AG04450 (cell line): ENCODE data around the gene CREB5. TPM values are rescaled to one million over a fixed set of nuclear protein-coding genes. Genes with fewer than 3 reads are reported as not detected.

ENCODE experiments used
- CTCF ChIA-PET: fragments of 300-600, 350-600 bp; formaldehyde crosslinking; extraction: SDS; loops from one replicate; lab custom pipeline; 2022; ENCODE audit warnings: antibody characterized with exemption, inconsistent platforms; lab: Charles Lee
- POLR2A ChIA-PET: fragments of 350-600 bp; formaldehyde crosslinking; extraction: SDS; loops from one replicate; lab custom pipeline; 2021; ENCODE audit warnings: antibody characterized with exemption, inconsistent platforms; lab: Yijun Ruan, JAX
- DNase-seq: peaks from one replicate; pipeline ENCODE4 v3.0.0-alpha.2; 2011; ENCODE audit warnings: low read depth, low spot score
- H3K27ac ChIP-seq: one replicate; pipeline ENCODE4 v1.5.1; 2012; ENCODE audit warnings: low read depth, low read length, control low read depth
- H3K27me3 ChIP-seq: one replicate; pipeline ENCODE4 v1.6.0; 2012; ENCODE audit warnings: low read length; ENCODE audit not compliant: control insufficient read depth, insufficient read depth
- H3K4me3 ChIP-seq: 2 replicates; pipeline ENCODE4 v1.5.1; 2011; ENCODE audit warnings: mild to moderate bottlenecking, low read depth, low read length, control low read depth
- H3K9me3 ChIP-seq: 2 replicates; pipeline ENCODE4 v1.5.1; 2012; ENCODE audit warnings: low read length; ENCODE audit not compliant: control insufficient read depth, insufficient read depth
- CTCF ChIP-seq: IDR thresholded peaks from 2 replicates; pipeline ENCODE4 v1.5.1; 2011; ENCODE audit warnings: low read depth, low read length, control low read depth, inconsistent platforms
- polyA plus RNA-seq: library from polyadenylated mRNA; depleted of rRNA; stranded (reverse); fragments of >200 nt; gene quantifications from 2 replicates; pipeline ENCODE4 v1.2.3, GENCODE V29; 2011

CREB5 gene
- polyA plus RNA-seq, 1 experiment, result 22.1 TPM

- Histone ChIP-seq H3K27me3 (peaks cover 21% of the 10 kb centered on the region), H3K4me3 (no peak overlapping the region), H3K27ac (no peak overlapping the region), H3K9me3 (no peaks in the 10 kb centered on the region)
- CTCF ChIA-PET, result interaction anchor here (1.0 to 1.5 kb wide), 3 partner anchors 9 to 304 kb away, joined by 5 to 8 read pairs (median 6); no protein-coding TSS in a partner anchor
- DNase-seq, result no peak
- TF ChIP-seq CTCF, result peak; percentile 62
- POLR2A ChIA-PET, result no interaction called here
Measured at GRCh38 chr7:28840592-28840995, 428.3 kb downstream of the CREB5 start.

GRCh38 chr7:28841766-28842165 lies 429.4 kb downstream of the CREB5 start:
- no peak for TF ChIP-seq CTCF
- no peak for DNase-seq
- Histone ChIP-seq H3K27me3 (peaks cover 26% of the 10 kb centered on the region), H3K4me3 (no peak overlapping the region), H3K9me3 (peaks cover 4% of the 10 kb centered on the region; the same call in 1 of the 2 replicates), H3K27ac (no peak overlapping the region)
- CTCF ChIA-PET, result no interaction called here
- POLR2A ChIA-PET, result no interaction called here

- CTCF ChIA-PET, result interaction anchor here (3.8 kb wide), 1 partner anchor 12 kb away, joined by 23 read pairs; no protein-coding TSS in a partner anchor
- no peak for DNase-seq
- peaks cover 4% of the 10 kb centered on the region; the same call in 1 of the 2 replicates for H3K9me3 ChIP-seq
- POLR2A ChIA-PET, result no interaction called here
- TF ChIP-seq CTCF, result no peak
- no peak overlapping the region for H3K27ac ChIP-seq
- peaks cover 32% of the 10 kb centered on the region for H3K27me3 ChIP-seq
- H3K4me3 ChIP-seq, result no peak overlapping the region
Measured at GRCh38 chr7:28842769-28843295, 430.5 kb downstream of the CREB5 start.

DNA sequence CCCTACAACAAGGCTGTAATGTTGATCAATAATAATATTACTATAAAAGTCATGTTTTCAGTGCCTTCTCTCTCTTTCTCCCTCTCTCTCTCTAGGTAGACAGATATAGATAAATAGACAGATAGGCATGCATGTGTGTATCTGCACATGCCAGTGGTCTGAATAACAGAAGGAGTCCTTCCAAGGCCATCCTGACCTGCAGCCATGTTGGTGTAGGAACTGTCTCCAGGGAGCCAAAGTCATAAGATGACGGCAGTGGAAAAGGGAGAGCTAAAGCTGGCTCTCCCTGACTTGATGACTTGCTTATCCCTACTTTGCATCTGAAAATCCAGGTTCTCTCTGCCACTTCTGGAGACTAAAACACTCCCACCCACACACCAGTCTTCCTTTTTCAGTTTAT lies 432.8 kb downstream of the CREB5 start:
- Histone ChIP-seq H3K4me3 (no peak overlapping the region), H3K27ac (no peak overlapping the region), H3K27me3 (peaks cover 32% of the 10 kb centered on the region), H3K9me3 (peaks cover 4% of the 10 kb centered on the region; the same call in 1 of the 2 replicates)
- DNase-seq, result no peak
- POLR2A ChIA-PET, result no interaction called here
- CTCF ChIA-PET, result interaction anchor here (1.1 to 3.8 kb wide), 2 partner anchors 10 to 549 kb away, joined by 3 to 23 read pairs; no protein-coding TSS in a partner anchor
- TF ChIP-seq CTCF, result no peak

DNA sequence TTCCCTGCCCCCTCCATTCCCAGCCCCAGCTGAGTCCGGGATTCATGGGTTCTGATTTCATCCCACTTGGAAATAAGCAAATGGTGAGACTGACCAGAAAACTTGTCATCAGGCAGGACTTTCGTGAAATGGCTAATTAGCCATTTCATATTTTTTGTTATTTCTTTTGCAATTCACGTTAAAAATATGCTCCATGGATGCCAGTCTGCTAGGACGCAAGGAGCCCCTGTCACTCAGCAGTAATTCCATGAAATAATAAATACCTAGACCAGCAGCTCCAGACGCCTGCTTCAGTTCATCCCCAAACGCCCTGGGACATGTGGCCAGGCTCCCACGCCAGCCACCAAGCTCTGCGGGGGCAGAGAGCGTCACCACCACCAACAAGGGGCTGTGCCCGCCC lies 434.9 kb downstream of the CREB5 start:
- Histone ChIP-seq H3K4me3 (no peak overlapping the region), H3K9me3 (peaks cover 4% of the 10 kb centered on the region; the same call in 1 of the 2 replicates), H3K27me3 (peaks cover 40% of the 10 kb centered on the region), H3K27ac (no peak overlapping the region)
- CTCF ChIA-PET, result no interaction called here
- TF ChIP-seq CTCF, result no peak
- DNase-seq, result no peak
- POLR2A ChIA-PET, result no interaction called here
